Frontal cortex (tissue), 4 donors: Measurements from ENCODE around the gene IGFALS. TPM values are rescaled to one million over a fixed set of nuclear protein-coding genes. Genes with fewer than 3 reads are reported as not detected.

ENCODE experiments used
- DNase-seq, 2 donors: peaks; one replicate each; pipeline ENCODE4 v3.0.0; 2012; ENCODE audit warnings: low spot score in 2 of 2
- FAIRE-seq: peaks from 2 replicates; lab custom pipeline; 2012; peaks lifted over from hg19 to GRCh38; lab: Jason Lieb, UNC
- total RNA-seq: library from RNA; depleted of rRNA; stranded (reverse); fragments of >200 nt; gene quantifications from one replicate; pipeline ENCODE4 v1.2.3, GENCODE V29; 2014
- donor health status: control.
- donor health status: control.
- donor health status: control.

IGFALS gene
- total RNA-seq, 1 donor from 2014 or later, result under 0.01 TPM

DNA sequence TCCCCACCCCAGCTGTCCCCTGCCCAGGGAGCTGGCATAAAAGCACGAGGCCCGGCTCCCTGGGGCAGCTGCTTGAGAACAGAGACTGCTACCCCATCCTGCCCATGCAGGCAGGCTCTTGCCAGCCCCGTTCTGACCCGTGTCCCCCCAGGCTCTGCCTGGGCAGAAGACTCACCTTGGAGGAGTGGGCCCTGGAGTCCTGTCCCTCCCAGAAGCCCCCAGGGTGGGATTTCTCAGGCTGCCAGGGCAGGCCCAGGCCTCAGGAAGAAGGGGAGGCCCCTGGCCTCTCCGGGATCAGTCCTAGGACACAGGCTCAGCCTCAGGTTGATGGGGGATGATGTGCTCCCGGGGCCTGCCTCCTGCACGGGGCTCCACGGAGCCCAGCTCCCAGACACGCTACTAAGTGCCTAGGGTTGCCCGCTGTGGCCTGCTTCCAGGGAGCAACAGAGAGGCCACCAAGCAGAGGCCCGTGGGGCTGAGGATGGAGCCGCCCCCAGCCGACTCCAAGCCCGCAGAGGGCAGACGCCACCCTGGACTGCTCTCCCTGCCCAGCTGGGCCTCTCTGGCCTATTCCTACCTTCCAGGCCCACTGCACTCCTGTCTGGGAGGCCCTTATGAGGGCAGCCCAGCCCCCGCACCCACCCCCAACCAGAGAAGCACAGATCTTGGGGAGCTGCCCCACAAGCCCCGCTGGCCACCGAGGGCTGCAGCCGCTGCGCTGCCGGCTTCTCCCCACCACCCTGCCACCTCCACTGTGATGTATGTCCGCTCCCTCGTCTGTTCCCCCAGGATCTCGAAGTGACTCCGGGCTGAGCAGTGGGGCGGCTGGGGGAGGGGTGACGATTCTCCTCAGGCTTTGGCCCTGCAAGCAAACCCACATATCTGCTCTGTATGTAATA is 23.9 kb downstream of the IGFALS start:
- no peak for FAIRE-seq

DNA sequence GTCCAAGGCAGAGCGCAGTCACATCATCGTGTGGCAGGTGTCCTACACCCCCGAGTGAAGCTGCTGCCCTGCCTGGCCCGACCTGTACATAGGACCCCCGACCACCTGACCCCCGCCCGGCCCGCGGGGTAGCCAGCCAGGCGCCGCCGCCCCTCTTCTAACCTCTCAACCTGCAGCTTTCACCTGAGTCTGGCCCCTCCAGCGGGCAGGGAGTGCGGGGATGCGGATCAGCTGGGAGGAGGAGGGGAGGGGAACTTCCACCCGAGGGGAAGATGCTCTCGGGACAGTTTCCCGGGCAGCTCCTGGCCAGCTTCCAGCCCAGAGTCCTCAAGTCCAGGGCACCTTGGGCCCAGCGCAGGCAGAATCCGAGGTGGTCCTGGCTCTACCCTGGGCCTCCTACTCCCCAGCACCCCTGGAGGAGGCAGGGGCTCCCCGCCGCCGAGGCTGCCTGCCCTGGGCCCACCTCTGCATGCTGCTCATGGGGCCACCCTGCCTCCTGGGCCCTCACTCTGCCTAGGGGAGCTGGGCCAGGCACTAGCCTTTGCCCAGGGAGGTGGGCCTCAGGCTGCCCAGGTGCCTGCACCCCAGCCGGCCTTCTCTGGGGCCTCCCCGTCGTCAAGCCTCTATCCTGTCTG is 24.6 kb downstream of the IGFALS start:
- FAIRE-seq, result no peak

More for the DNA sequence above, 23.9 kb downstream of the IGFALS start:
- DNase-seq, result no peak

DNA sequence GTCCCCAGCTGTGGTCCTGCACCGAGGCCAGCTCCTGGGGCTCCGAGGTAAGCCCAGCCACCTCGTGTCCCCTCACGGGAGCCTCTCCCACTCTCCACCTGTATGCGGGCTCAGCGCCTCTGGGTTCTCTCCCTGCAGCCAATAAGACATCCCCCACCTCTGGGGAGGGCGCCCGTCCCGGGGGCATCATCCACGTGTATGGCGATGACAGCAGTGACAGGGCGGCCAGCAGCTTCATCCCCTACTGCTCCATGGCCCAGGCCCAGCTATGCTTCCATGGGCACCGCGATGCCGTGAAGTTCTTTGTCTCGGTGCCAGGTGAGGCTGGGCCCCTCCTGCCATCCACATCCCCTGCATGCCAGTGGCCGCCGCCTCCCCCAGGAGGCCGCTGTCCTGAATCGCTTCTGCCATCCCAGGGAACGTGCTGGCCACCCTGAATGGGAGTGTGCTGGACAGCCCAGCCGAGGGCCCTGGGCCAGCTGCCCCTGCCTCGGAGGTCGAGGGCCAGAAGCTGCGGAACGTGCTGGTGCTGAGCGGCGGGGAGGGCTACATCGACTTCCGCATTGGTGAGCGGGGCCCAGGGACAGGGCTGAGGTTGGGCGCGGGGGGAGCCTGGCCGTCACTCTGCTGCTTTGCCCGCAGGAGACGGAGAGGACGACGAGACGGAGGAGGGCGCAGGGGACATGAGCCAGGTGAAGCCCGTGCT is 25.3 kb downstream of the IGFALS start:
- no peak for DNase-seq
- no peak for FAIRE-seq

More for the DNA sequence above, 24.6 kb downstream of the IGFALS start:
- DNase-seq, result no peak

DNA sequence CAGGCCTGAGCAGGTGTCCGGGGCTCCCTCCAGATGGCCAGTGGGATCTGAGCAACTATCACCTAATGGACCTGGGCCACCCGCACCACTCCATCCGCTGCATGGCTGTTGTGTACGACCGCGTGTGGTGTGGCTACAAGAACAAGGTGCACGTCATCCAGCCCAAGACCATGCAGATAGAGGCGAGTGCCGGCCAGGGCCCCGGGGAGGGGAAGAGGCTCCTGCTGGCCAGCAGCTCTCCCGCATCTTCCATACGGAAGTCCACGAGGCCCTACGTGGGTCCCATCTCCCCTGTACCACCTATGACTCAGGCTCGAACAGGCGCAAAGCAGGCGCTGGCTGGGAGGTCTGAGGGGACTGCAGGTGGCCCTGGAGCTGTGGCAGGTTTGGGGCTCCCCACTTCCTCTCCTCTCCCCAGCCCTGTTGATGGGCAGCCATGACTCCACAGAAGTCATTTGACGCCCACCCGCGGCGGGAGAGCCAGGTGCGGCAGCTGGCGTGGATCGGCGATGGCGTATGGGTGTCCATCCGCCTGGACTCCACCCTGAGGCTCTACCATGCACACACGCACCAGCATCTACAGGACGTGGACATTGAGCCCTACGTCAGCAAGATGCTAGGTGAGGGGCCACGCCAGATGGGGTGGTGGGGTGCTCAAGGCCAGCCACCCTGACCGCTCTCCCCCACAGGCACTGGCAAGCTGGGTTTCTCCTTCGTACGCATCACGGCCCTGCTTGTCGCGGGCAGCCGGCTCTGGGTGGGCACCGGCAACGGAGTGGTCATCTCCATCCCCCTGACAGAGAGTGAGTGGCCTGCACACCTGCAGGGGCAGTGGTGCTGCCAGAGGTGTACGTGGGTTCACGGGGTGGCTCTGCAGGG is 26.1 kb downstream of the IGFALS start:
- no peak for DNase-seq
- FAIRE-seq, result no peak

DNA sequence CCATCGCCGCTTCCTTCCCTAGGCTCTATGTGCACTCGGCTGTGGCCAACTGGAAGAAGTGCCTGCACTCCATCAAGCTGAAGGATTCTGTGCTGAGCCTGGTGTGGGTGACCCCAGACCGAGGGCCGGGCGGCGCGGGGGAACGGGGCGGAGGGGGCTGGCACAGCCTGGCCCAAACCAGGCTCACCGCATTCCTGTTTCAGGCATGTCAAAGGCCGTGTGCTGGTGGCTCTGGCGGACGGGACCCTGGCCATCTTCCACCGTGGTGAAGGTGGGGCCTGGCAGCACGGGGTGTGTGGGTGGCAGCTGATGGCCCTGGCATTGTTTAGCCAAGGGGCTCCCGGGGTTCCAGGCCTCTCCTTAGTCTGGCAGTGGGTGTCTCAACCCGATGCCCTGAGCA is 26.8 kb downstream of the IGFALS start:
- FAIRE-seq (no peak), DNase-seq (no peak)

DNA sequence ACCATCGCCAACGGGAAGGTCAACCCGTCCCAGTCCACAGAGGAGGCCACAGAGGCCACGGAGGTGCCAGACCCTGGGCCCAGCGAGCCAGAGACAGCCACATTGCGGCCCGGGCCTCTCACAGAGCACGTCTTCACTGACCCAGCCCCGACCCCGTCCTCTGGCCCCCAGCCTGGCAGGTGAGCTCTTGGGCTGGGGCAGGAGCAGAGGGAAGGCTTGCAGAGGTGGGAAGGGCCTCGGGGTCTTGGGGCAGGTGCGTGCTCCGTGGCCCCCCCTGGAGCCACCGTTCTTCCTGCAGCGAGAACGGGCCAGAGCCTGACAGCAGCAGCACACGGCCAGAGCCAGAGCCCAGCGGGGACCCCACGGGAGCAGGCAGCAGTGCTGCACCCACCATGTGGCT is 27.3 kb downstream of the IGFALS start:
- DNase-seq (no peak), FAIRE-seq (no peak)

DNA sequence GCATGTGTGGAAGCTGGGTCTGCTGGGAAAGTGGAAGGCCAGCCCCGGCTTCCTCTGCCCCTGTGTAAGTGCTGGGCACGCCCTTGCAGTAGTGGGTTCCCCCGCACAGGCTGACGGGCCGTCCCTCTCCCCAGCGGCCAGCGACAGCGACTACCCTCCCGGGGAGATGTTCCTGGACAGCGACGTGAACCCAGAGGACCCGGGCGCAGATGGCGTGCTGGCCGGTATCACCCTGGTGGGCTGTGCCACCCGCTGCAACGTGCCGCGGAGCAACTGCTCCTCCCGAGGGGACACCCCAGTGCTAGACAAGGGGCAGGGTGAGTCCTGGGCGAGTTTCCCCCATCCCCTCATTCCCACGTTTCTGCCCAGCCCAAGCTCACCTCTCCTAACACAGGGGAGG is 27.7 kb downstream of the IGFALS start:
- DNase-seq (no peak), FAIRE-seq (no peak)

DNA sequence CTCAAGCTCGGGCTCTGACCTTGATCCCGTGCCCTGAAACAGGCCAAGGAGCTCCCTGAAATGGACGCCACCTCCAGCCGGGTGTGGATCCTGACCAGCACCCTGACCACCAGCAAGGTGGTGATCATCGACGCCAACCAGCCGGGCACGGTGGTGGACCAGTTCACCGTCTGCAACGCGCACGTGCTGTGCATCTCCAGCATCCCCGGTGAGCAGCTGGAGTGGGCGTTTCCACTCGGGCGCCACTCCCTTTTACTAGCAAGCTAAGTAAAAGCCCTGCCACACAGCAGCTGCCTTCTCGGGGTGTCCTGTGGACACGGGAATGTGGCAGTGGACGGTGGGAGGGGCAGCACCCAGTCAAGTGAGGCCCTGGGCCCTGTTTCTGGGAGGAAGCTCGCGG is 28.5 kb downstream of the IGFALS start:
- FAIRE-seq, result no peak
- DNase-seq, result no peak

DNA sequence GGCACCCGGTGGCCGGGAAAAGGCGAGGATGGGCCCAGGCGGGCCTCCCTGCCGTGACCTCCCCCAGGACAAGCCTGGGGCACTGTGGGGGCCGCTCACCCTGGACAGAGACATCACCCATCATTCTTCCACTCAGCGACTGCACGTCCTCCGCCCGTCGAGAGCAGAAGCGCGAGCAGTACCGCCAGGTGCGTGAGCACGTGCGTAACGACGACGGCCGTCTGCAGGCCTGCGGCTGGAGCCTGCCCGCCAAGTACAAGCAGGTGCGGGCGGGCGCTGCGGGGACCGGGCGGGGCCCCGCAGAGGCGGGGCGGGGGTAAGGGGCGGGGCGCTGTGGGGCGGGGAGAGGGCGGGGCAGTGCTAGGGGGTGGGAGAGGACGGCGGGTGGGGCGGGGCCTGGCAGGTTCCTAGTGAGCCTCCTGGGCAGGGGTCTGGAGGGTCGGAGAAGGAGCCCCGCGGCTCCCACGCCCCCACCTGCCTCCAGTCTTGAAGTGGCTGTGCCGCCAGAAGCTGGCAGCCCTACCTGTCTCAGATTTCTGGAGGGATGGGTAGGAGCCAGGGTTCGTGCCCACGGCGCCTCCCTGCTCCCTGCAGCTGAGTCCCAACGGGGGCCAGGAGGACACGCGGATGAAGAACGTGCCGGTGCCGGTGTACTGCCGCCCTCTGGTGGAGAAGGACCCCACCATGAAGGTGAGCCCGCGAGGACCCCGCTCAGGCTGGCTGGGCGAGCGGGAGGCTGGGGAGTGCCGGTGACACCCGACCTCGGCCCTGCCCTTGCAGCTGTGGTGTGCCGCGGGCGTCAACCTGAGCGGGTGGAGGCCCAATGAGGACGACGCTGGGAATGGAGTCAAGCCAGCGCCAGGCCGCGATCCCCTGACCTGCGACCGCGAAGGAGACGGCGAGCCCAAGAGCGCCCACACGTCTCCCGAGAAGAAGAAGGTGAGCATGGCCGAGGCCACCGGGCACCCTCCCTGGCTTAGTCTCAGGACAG is 29.7 kb downstream of the IGFALS start:
- DNase-seq (peak in 1 of 2 donors; percentile 63), FAIRE-seq (no peak)

DNA sequence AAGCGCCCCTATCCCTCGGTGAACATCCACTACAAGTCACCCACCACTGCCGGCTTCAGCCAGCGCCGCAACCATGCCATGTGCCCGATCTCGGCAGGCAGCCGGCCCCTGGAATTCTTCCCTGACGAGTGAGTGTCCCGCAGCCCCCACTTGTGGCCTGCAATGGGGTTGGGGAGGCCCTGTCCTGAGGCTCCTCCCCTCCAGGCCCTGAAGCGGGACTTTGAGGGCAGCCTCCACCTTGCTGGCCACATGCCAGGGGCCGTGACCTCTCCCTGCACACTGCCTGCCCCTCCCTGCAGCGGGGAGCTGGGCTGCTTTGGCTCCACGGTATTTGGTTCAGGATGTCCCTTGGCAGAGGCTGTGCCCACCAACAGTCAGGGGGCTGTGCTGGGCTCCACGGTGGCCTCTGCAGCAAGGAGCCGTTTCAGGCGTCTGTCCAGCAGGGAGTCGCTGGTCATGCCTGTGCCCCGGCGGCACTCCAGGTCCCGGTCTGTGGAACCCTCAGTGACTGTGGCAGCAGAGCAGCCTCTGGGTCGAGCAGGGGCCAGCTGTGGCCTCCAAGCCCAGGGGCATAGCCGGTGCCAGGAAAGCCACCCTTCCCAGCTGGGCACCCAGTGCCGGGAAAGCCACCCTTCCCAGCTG is 30.5 kb downstream of the IGFALS start:
- FAIRE-seq, result no peak
- no peak for DNase-seq

DNA sequence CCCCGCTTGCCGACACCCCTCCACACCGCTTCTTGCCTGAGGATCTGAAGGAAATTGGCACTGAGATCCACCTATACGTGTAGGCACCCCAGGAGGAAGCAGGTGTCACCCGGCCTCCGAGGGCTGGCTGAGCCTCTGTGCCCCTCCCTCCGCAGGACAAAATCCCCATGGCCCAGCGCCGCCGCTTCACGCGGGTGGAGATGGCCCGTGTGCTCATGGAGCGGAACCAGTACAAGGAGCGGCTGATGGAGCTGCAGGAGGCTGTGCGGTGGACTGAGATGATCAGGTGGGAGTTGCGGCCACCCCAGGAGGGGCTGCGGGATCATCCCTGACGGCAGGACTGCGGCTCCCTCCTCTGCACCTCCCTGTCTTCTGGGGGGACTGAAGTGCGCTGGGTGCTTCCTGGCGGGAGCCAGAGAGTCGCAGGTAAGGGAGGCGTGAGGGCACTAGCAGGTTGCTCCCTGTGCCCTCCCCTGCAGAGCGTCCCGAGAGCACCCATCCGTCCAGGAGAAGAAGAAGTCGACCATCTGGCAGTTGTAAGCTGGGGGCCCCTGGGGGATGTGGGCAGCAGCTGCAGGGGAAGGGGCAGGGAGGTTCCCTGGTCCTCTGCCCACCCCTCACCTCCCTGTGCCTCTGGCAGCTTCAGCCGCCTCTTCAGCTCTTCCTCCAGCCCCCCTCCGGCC is 31.2 kb downstream of the IGFALS start:
- DNase-seq, result no peak
- FAIRE-seq, result no peak

DNA sequence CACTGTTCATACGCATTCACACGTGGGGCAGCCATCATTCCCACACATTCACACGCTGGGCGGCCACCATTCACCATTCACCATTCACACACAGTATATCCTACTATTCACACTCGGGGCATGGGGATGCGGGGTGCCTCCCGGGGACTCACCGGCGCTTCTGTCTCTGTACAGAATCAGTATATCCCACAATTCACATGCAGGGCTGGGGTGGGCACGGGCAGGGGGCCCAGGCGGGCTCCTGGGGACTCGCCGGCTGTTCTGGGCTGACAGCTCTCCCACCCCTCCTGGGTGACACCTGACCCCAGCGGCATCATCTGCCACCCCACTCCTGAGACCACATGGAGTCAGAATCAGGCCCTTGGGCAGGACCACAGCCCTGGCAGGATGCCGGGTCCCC is 31.8 kb downstream of the IGFALS start:
- FAIRE-seq (no peak), DNase-seq (no peak)

DNA sequence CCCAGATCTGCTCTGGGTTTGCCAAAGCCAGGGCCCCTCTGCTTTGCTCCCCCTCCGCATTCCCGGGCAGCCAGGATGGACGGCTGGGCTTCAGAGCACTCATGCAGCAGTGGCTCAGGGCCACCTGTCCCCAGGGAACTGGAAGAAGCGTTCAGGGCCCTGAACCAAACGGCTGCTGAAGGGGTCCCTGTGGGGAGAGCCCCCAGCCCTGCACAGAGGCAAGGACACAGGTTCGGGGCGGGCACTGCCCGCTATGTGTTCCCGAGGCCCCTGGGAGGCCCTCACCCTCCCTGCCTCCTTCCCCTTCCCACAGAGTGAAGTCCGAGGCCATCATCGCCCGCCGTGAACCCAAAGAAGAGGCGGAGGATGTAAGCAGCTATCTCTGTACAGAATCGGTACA is 32.6 kb downstream of the IGFALS start:
- DNase-seq, result no peak
- FAIRE-seq, result no peak

DNA sequence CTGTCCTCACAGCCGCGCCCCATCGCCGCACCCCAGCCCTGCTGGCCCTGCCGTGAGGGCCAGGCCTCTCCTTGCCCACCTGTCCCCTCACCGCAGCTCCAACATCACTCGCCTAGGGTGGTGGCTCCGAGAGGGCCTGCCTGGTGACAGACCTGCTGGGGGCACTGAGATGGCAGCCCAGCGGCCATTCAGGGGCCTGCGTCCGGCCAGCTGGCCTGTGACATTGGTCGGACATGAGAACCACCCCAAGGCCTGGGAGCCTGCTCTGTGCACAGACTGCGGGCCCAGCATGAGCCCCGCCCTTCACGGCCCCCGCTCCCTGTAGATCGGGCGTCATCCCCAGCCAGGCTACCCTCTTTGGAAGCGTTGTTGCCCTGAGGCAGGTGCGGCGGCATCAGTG is 34.0 kb downstream of the IGFALS start:
- no peak for DNase-seq
- no peak for FAIRE-seq

DNA sequence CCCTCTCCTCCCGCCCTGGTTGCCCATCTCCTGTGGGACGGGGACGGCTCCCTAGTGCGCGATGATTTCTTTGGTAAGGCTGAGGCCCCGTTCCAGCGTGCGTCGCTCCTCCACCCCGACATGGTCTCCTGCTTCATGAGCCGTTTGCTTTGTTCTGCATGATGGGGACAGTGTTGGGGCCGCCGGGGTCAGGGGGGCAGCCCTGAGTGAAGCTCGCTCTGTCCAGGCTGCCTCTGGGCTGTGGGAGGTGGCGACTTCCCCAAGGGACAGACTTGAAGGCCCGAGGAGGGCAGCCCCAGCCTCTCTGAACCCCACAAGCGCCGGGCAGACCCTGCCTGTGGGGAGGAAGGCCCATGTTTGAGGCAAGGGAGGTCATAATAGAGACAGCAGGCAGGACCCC is 34.6 kb downstream of the IGFALS start:
- DNase-seq (no peak), FAIRE-seq (no peak)

DNA sequence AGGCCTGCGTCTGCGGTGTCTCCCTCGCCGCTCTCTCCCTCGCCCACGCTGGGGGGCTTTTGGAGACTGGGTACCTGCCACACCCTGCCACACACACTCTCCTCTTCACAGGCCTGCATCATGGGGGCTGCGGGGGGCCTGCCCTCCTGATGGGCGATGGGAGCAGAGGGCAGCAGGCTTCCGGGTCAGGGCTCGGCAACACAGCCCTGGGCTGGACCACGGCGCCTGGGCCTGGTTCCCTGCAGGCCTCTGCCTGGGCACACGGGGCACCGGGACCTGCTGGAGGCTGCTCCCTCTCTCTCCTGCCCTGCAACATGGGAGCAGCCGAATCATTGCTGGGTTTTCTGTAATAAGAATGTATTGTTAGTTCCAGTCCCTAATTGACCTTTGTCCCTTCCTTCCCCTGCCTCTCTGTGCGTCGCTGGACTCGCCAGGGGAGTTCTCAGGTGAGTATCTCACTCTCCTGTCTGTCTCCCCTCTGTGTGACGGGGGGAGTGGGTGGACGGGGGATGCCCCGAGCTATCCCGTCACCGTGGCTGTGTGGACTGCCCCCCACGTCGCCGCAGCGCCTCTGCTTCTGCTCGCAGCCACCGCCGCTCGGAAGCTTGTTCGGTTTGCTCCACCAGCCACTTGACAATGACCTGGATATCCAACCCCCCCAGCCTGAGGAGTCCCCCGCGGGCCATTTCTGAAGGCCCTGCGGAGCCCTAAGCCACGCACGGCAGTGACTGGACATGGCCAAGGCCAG is 35.6 kb downstream of the IGFALS start:
- FAIRE-seq (no peak), DNase-seq (no peak)

DNA sequence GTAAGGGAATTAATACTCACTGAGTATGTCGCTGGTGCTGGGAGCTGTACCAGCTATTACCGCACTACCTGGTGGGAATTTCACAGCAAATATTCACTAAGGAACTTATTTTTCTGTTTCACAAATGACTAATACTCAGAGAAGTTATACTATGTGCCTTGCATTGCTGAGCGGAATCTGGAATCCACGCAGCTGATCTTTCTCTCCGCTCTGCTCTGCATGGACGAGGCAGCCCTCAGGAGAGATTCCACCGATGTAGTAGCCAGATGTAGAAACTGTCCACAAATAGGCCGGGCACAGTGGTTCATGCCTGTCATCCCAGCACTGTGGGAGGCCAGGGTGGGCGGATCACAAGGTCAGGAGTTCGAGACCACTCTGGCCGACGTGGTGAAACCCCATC is 39.3 kb downstream of the IGFALS start:
- no peak for FAIRE-seq
- DNase-seq, result no peak
